Neural progenitor cell (in vitro differentiated cells): ENCODE results near the gene ADCY9.

Experiments used
- EZH2 ChIP-seq: fragments of 200-600 bp; sonication (generic); IDR thresholded peaks from 2 replicates; pipeline ENCODE4 v1.6.1; 2017; ENCODE audit warnings: antibody characterized with exemption, mild to moderate bottlenecking, moderate library complexity
- EZH2phosphoT487 ChIP-seq: fragments of 200-600 bp; sonication (generic); IDR thresholded peaks from 2 replicates; pipeline ENCODE4 v1.6.1; 2017; ENCODE audit warnings: antibody characterized with exemption
- TF ChIP-seq, protein P1 (sequence below): fragments of 200-600 bp; sonication (generic); IDR thresholded peaks from 2 replicates; pipeline ENCODE4 v1.5.1; 2017; ENCODE audit warnings: antibody characterized with exemption, mild to moderate bottlenecking

DNA sequence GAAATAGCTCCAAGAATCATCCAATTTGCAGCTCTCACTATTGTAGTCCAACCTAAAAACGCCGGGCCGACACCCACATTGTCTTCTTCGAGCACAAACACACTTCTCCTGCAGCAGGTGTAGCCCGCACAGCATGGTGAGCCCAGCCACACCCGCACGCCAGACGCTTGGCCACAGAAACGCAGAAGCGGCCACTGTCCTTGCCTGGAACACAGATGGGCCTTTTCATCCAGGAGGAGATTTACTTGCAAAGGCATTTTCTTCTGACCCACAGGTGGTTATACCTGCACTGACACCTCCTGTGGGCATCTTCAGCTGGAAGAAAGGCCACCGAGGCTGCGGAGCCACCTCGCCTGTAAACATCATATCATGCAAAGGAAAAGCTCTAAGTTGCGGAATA is 98.4 kb downstream of the ADCY9 start:
- TF ChIP-seq, protein P1, sequence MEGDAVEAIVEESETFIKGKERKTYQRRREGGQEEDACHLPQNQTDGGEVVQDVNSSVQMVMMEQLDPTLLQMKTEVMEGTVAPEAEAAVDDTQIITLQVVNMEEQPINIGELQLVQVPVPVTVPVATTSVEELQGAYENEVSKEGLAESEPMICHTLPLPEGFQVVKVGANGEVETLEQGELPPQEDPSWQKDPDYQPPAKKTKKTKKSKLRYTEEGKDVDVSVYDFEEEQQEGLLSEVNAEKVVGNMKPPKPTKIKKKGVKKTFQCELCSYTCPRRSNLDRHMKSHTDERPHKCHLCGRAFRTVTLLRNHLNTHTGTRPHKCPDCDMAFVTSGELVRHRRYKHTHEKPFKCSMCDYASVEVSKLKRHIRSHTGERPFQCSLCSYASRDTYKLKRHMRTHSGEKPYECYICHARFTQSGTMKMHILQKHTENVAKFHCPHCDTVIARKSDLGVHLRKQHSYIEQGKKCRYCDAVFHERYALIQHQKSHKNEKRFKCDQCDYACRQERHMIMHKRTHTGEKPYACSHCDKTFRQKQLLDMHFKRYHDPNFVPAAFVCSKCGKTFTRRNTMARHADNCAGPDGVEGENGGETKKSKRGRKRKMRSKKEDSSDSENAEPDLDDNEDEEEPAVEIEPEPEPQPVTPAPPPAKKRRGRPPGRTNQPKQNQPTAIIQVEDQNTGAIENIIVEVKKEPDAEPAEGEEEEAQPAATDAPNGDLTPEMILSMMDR, result no peak
- TF ChIP-seq EZH2, result no peak
- TF ChIP-seq EZH2phosphoT487, result no peak
